Endometrial microvascular endothelial cells (primary cell): ENCODE measurements around the gene RBBP4. TPM values are rescaled to one million over a fixed set of nuclear protein-coding genes. Genes with fewer than 3 reads are reported as not detected.
"Not testable (repeated sequence)": the region's sequence is repeated elsewhere in the genome, so short reads cannot be mapped to it uniquely, and the experiment has no call there.

Source experiments
- in situ Hi-C: cut with HindIII; loops from 2 replicates; pipeline ENCODE4 v1.10.0; 2017; ENCODE audit warnings: low sequenced_read_pairs, low pct_unique_long_range_greater_than_20kb; ENCODE audit errors: inconsistent ontology term
- total RNA-seq: library from RNA; depleted of rRNA; stranded (reverse); fragments of >200 nt; gene quantifications from one replicate; pipeline ENCODE4 v1.2.3, GENCODE V29; 2015; ENCODE audit errors: inconsistent ontology term

Gene RBBP4
- total RNA-seq, 1 donor from 2014 or later, result 163 TPM

GRCh38 chr1:32711221-32711620 is 60.2 kb downstream of the RBBP4 start:
- in situ Hi-C loops, result not testable (repeated sequence)

GRCh38 chr1:32713081-32713480 is 62.1 kb downstream of the RBBP4 start:
- in situ Hi-C loops, result no loop called here

- in situ Hi-C loops, result no loop called here
Measured at GRCh38 chr1:32714277-32714676, 63.3 kb downstream of the RBBP4 start.

DNA sequence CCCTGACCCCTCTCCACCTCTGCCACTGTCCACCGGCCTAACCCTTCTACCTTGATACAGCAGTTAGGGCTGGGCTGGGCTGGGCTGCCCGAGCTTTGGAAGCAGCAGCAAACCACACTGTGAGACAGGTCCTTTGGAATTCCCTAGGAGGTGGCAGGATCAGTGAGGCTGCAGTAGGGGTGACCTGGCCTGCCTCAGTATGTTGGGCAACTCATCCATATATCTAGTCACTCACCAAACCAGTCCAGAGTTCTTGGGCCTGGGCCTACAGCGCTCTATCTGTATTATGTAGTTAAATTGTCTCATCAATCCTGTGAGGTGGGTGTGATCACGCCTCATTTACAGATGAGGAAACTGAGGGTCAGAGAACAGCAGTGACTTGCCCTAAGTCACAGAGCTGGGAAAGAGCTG is 64.9 kb downstream of the RBBP4 start:
- in situ Hi-C loops, result no loop called here

- in situ Hi-C loops, result no loop called here
Measured at GRCh38 chr1:32716312-32717148, 65.5 kb downstream of the RBBP4 start.

DNA sequence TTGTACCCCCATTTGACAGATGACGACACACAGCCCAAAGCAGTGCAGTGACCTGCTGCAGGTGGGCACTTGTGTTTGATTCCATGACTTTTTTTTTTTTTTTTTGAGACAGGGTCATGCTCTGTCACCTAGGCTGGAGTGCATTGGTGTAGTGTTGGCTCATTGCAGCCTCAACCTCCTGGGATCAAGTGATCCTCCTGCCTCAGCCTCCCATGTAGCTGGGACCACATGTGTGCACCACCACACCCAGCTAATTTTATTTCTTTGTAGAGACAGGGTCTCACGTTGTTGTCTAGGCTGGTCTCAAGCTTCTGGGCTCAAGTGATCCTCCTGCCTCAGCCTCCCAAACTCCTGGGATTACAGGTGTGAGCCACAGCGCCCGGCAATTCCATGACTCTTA is 66.5 kb downstream of the RBBP4 start:
- in situ Hi-C loops, result no loop called here

- in situ Hi-C loops, result no loop called here
Measured at GRCh38 chr1:32718036-32718435, 67.0 kb downstream of the RBBP4 start.

DNA sequence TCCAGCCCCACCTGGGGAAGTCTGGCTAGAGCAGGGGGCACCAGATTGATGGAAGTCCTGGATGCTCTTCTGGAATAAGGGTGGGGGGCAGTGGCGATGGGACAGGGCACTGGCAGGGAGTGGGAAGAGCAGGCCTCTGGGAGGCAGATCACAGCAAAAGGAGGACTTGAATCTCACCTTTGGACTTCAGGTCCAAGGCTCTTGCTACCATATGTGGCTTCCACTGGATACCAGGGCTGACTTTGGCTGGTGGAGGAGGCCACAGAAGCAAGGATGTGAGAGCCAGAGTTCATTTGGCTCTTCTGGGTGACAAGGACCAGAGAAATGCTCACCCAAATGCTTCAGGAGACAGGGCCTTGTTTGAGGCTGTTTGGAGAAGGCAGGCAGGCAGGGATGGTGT is 67.5 kb downstream of the RBBP4 start:
- in situ Hi-C loops, result no loop called here

- in situ Hi-C loops, result no loop called here
Measured at GRCh38 chr1:32719681-32720275, 68.8 kb downstream of the RBBP4 start.

GRCh38 chr1:32724678-32725614 is 73.9 kb downstream of the RBBP4 start:
- in situ Hi-C loops, result no loop called here

GRCh38 chr1:32725615-32725982 is 74.6 kb downstream of the RBBP4 start:
- in situ Hi-C loops, result no loop called here

GRCh38 chr1:32727876-32728275 is 76.9 kb downstream of the RBBP4 start:
- in situ Hi-C loops, result no loop called here

DNA sequence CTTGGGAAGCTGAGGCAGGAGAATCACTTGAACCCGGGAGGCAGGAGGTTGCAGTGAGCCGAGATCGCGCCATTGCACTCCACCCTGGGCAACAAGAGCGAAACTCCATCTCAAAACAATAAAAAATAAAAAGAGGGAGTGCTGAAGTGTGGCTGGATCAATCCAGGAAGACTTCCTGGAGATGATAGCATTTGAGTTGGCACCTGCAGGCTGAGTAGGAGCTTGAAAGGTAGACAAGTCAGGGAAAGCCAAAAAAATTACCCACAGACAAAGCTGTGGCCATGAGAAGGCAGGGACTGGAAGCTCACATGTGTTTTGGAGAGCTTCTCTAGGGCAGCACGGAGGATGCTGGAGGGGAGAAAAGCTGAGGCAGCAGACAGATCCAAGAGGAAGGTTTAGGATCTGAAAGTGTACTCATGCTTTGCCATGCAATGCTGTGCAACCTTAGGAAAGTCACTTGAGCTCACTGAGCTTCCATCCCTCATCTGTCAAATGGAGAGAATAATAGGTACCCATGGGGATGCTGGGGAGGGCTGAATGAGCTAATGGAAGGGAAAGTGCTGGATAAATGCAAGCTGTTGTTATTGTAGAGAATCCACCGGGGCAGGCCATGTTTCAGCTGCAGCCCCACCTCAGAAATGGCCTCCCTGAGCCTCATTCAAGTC is 77.5 kb downstream of the RBBP4 start:
- in situ Hi-C loops, result no loop called here

- in situ Hi-C loops, result no loop called here
Measured at GRCh38 chr1:32729254-32730046, 78.4 kb downstream of the RBBP4 start.

- in situ Hi-C loops, result no loop called here
Measured at GRCh38 chr1:32733582-32734321, 82.7 kb downstream of the RBBP4 start.
